ENCODE data around the gene ADAM17. TPM values are rescaled to one million over a fixed set of nuclear protein-coding genes. Genes with fewer than 3 reads are reported as not detected.

The ADAM17 gene
- total RNA-seq, 2 experiments from 2014 or later: 14.2 to 15.9 TPM

GRCh38 chr2:9508931-9509330 is 46.7 kb downstream of the ADAM17 start:
- ChIA-PET CTCF (no interaction called here), POLR2A (no interaction called here)
- Mint-ChIP-seq H3K4me1 (ENCODE audit: low read depth) (no peaks in the 10 kb centered on the region), H3K27ac (peak overlapping the region; percentile 26), H3K4me3 (no peak overlapping the region), H3K9me3 (no peaks in the 10 kb centered on the region), H3K36me3 (ENCODE audit: low read depth) (peaks cover 36% of the 10 kb centered on the region), H3K27me3 (no peaks in the 10 kb centered on the region)
- intact Hi-C loops (cut with micrococcal nuclease): no loop called here
- TF ChIP-seq CTCF (IDR thresholded peaks at IDR 0.05): no peak
- DNase-seq (no peak), ATAC-seq (no peak)

GRCh38 chr2:9498210-9498609 is 57.4 kb downstream of the ADAM17 start:
- Mint-ChIP-seq H3K4me1 (ENCODE audit: low read depth) (peaks cover 24% of the 10 kb centered on the region), H3K27me3 (no peaks in the 10 kb centered on the region), H3K27ac (peak overlapping the region; percentile 7), H3K36me3 (ENCODE audit: low read depth) (peaks cover 37% of the 10 kb centered on the region), H3K4me3 (no peak overlapping the region), H3K9me3 (no peaks in the 10 kb centered on the region)
- POLR2A ChIA-PET: interaction anchor here (0.7 to 1.4 kb wide), 2 partner anchors 8 to 1619 kb away, joined by 3 to 4 read pairs; no protein-coding TSS in a partner anchor
- DNase-seq (no peak), ATAC-seq (no peak)
- no peak for TF ChIP-seq CTCF (IDR thresholded peaks at IDR 0.05)
- CTCF ChIA-PET: no interaction called here
- intact Hi-C loops (cut with micrococcal nuclease): no loop called here

GRCh38 chr2:9497017-9497416 is 58.6 kb downstream of the ADAM17 start:
- Mint-ChIP-seq H3K36me3 (ENCODE audit: low read depth) (peaks cover 36% of the 10 kb centered on the region), H3K27me3 (no peaks in the 10 kb centered on the region), H3K9me3 (no peaks in the 10 kb centered on the region), H3K4me3 (no peak overlapping the region), H3K27ac (peak overlapping the region; percentile 41), H3K4me1 (ENCODE audit: low read depth) (peaks cover 27% of the 10 kb centered on the region)
- no peak for ATAC-seq
- DNase-seq: no peak
- intact Hi-C loops (cut with micrococcal nuclease): no loop called here
- TF ChIP-seq CTCF (IDR thresholded peaks at IDR 0.05): no peak
- ChIA-PET CTCF (no interaction called here), POLR2A (no interaction called here)

- H3K27me3 Mint-ChIP-seq: no peaks in the 10 kb centered on the region
- CTCF ChIA-PET: no interaction called here
- ATAC-seq: no peak
These were observed 61.5 kb downstream of the ADAM17 start for GRCh38 chr2:9494081-9494480.

GRCh38 chr2:9493478-9493877 is 62.2 kb downstream of the ADAM17 start:
- CTCF ChIA-PET: no interaction called here
- no peak for TF ChIP-seq CTCF (IDR thresholded peaks at IDR 0.05)
- H3K36me3 Mint-ChIP-seq (ENCODE audit: low read depth): peaks cover 48% of the 10 kb centered on the region

More at GRCh38 chr2:9494081-9494480, 61.5 kb downstream of the ADAM17 start:
- no peak overlapping the region for H3K4me3 Mint-ChIP-seq
- no peak for TF ChIP-seq CTCF (IDR thresholded peaks at IDR 0.05)
- POLR2A ChIA-PET: no interaction called here
- peaks cover 27% of the 10 kb centered on the region for H3K4me1 Mint-ChIP-seq (ENCODE audit: low read depth)
- DNase-seq: no peak
- peak overlapping the region; percentile 72 for H3K27ac Mint-ChIP-seq
- no peaks in the 10 kb centered on the region for H3K9me3 Mint-ChIP-seq
- H3K36me3 Mint-ChIP-seq (ENCODE audit: low read depth): peaks cover 48% of the 10 kb centered on the region
- intact Hi-C loops (cut with micrococcal nuclease): no loop called here

More at GRCh38 chr2:9493478-9493877, 62.2 kb downstream of the ADAM17 start:
- Mint-ChIP-seq H3K9me3 (no peaks in the 10 kb centered on the region), H3K27me3 (no peaks in the 10 kb centered on the region), H3K4me3 (no peak overlapping the region), H3K27ac (peak overlapping the region; percentile 41), H3K4me1 (ENCODE audit: low read depth) (peaks cover 33% of the 10 kb centered on the region)
- no peak for DNase-seq
- intact Hi-C loops (cut with micrococcal nuclease): no loop called here
- peak; percentile 55 for ATAC-seq
- POLR2A ChIA-PET: interaction anchor here (0.8 to 1.3 kb wide), 3 partner anchors 20 to 71 kb away, joined by 3 to 4 read pairs (median 3); partner anchors contain the start of genes CPSF3, IAH1 and ITGB1BP1

All from activated CD8-positive, alpha-beta T cell treated with anti-CD3 and anti-CD28 coated beads for 36 hours (primary cell).